Panc1 (cell line): Measurements from ENCODE around the gene SHANK1. TPM values are rescaled to one million over a fixed set of nuclear protein-coding genes. Genes with fewer than 3 reads are reported as not detected.
"Not testable (repeated sequence)": the region's sequence is repeated elsewhere in the genome, so short reads cannot be mapped to it uniquely, and the experiment has no call there.

Experiments used
- ATAC-seq: fragments of 200-7000 bp; cut with Tn5 transposase; 2 replicates; pipeline ENCODE4 v1.9.1; 2020; ENCODE audit warnings: mild to moderate bottlenecking, moderate library complexity
- BruUV-seq: library from RNA; stranded (reverse); fragments of 400-500 nt; replicated peaks from 2 replicates; lab custom pipeline; 2021; lab: Mats Ljungman, UMichigan
- CTCF ChIA-PET: fragments of 300-600 bp; sonication (Branson Sonifier 250); formaldehyde crosslinking; loops from one replicate; lab custom pipeline; 2022; ENCODE audit warnings: antibody characterized with exemption; lab: Charles Lee
- POLR2A ChIA-PET: fragments of 300-600 bp; sonication (Branson Sonifier 250); formaldehyde crosslinking; loops from one replicate; lab custom pipeline; 2022; ENCODE audit warnings: antibody characterized with exemption; lab: Charles Lee
- DNase-seq: peaks from one replicate; pipeline ENCODE4 v3.0.0-alpha.2; 2010; ENCODE audit warnings: low read depth, low spot score
- H3K27ac ChIP-seq: 2 replicates; pipeline ENCODE4 v1.5.1; 2011; ENCODE audit warnings: mild to moderate bottlenecking, low read length, inconsistent platforms
- H3K27me3 ChIP-seq: fragments of 200-500 bp; sonication (Bioruptor generic); 2 replicates; pipeline ENCODE4 v1.6.0; 2014; ENCODE audit warnings: low read length, inconsistent platforms; ENCODE audit not compliant: control insufficient read depth, insufficient read depth
- H3K36me3 ChIP-seq: fragments of 200-500 bp; sonication (Bioruptor generic); 2 replicates; pipeline ENCODE4 v1.5.1; 2014; ENCODE audit warnings: inconsistent platforms, mild to moderate bottlenecking, low read length, moderate library complexity; ENCODE audit not compliant: control insufficient read depth, insufficient read depth
- H3K4me1 ChIP-seq: 2 replicates; pipeline ENCODE4 v1.5.1; 2011; ENCODE audit warnings: inconsistent platforms, mild to moderate bottlenecking, low read length, moderate library complexity; ENCODE audit not compliant: control insufficient read depth, insufficient read depth
- H3K4me3 ChIP-seq, 2 experiments: 2 replicates each; pipeline ENCODE4 v1.5.1; 2011 to 2012; ENCODE audit warnings: low read depth in 2 of 2, low read length in 2 of 2, mild to moderate bottlenecking in 2 of 2, inconsistent platforms in 1 of 2, moderate library complexity in 1 of 2
- H3K9me3 ChIP-seq: fragments of 200-500 bp; sonication (Bioruptor generic); 2 replicates; pipeline ENCODE4 v1.5.1; 2014; ENCODE audit warnings: low read depth, mild to moderate bottlenecking, inconsistent platforms, low read length, moderate library complexity; ENCODE audit not compliant: control insufficient read depth, insufficient read depth
- POLR2AphosphoS5 ChIP-seq: IDR thresholded peaks from 2 replicates; pipeline ENCODE4 v1.6.1; 2012; ENCODE audit warnings: mild to moderate bottlenecking, low read depth, low read length, moderate library complexity
- SIN3A ChIP-seq: IDR thresholded peaks from 2 replicates; pipeline ENCODE4 v1.6.1; 2012; ENCODE audit warnings: low read depth, mild to moderate bottlenecking, low read length, moderate library complexity, borderline replicate concordance; ENCODE audit not compliant: insufficient read depth
- TCF7L2 ChIP-seq: IDR thresholded peaks from 2 replicates; pipeline ENCODE4 v1.6.1; 2011; ENCODE audit warnings: mild to moderate bottlenecking, low read depth, low read length, inconsistent platforms
- in situ Hi-C: cut with HindIII; loops from 2 replicates; pipeline ENCODE4 v1.10.0; 2016; ENCODE audit warnings: low sequenced_read_pairs, low pct_unique_long_range_greater_than_20kb
- intact Hi-C: fragments of 100-400 bp; cut with micrococcal nuclease; formaldehyde crosslinking; loops from one replicate; pipeline ENCODE4 v1.10.0; 2022; ENCODE audit not compliant: unreplicated experiment
- total RNA-seq: library from RNA; stranded (reverse); gene quantifications from one replicate; pipeline ENCODE4 v1.2.1, GENCODE V29; 2021; ENCODE audit not compliant: unreplicated experiment
- TF ChIP-seq, protein P1 (sequence below), 2 experiments: IDR thresholded peaks; 2 replicates each; pipeline ENCODE4 v1.6.1; 2011 to 2012; ENCODE audit warnings: low read depth in 2 of 2, control low read depth in 1 of 2, low read length in 1 of 2, mild to moderate bottlenecking in 1 of 2, moderate library complexity in 1 of 2; ENCODE audit not compliant: insufficient read depth in 1 of 2
- TF ChIP-seq, protein P2 (sequence below): fragments of 450-650 bp; IDR thresholded peaks from 2 replicates; pipeline ENCODE4 v1.5.1; 2017; ENCODE audit warnings: mild to moderate bottlenecking

Gene SHANK1
- total RNA-seq, 1 experiment from 2014 or later: not detected

DNA sequence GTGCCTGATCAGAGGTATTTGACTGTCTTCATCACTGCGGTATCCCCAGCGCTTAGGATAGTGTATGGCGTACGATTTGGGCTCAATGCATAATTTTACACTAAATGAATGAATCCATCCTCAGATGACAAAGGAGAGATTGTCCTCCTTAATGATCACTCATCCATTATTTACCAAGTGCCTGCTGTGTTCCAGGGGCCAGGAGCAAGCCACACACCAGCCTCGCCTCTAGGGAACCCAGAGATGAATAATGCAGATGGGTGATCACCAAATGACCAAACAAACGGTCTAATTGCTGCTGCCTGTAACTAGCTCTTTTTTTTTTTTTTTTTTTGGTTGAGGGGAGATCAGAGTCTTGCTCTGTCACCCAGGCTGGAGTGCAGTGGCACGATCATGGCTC, 44.8 kb upstream of the SHANK1 start:
- intact Hi-C loops: no loop called here
- TF ChIP-seq, protein P1, sequence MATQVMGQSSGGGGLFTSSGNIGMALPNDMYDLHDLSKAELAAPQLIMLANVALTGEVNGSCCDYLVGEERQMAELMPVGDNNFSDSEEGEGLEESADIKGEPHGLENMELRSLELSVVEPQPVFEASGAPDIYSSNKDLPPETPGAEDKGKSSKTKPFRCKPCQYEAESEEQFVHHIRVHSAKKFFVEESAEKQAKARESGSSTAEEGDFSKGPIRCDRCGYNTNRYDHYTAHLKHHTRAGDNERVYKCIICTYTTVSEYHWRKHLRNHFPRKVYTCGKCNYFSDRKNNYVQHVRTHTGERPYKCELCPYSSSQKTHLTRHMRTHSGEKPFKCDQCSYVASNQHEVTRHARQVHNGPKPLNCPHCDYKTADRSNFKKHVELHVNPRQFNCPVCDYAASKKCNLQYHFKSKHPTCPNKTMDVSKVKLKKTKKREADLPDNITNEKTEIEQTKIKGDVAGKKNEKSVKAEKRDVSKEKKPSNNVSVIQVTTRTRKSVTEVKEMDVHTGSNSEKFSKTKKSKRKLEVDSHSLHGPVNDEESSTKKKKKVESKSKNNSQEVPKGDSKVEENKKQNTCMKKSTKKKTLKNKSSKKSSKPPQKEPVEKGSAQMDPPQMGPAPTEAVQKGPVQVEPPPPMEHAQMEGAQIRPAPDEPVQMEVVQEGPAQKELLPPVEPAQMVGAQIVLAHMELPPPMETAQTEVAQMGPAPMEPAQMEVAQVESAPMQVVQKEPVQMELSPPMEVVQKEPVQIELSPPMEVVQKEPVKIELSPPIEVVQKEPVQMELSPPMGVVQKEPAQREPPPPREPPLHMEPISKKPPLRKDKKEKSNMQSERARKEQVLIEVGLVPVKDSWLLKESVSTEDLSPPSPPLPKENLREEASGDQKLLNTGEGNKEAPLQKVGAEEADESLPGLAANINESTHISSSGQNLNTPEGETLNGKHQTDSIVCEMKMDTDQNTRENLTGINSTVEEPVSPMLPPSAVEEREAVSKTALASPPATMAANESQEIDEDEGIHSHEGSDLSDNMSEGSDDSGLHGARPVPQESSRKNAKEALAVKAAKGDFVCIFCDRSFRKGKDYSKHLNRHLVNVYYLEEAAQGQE (IDR thresholded peaks at IDR 0.05; ENCODE audit: insufficient read depth in 1 of 2, low read depth in 2 of 2, low read length in 1 of 2): no peak
- TF ChIP-seq, protein P2, sequence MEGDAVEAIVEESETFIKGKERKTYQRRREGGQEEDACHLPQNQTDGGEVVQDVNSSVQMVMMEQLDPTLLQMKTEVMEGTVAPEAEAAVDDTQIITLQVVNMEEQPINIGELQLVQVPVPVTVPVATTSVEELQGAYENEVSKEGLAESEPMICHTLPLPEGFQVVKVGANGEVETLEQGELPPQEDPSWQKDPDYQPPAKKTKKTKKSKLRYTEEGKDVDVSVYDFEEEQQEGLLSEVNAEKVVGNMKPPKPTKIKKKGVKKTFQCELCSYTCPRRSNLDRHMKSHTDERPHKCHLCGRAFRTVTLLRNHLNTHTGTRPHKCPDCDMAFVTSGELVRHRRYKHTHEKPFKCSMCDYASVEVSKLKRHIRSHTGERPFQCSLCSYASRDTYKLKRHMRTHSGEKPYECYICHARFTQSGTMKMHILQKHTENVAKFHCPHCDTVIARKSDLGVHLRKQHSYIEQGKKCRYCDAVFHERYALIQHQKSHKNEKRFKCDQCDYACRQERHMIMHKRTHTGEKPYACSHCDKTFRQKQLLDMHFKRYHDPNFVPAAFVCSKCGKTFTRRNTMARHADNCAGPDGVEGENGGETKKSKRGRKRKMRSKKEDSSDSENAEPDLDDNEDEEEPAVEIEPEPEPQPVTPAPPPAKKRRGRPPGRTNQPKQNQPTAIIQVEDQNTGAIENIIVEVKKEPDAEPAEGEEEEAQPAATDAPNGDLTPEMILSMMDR: no peak
- TF ChIP-seq SIN3A (no peak), POLR2AphosphoS5 (no peak), TCF7L2 (no peak)
- no TSS peak for BruUV-seq
- POLR2A ChIA-PET: no interaction called here
- H3K36me3 ChIP-seq: no peaks in the 10 kb centered on the region
- in situ Hi-C loops: no loop called here
- no peaks in the 10 kb centered on the region for H3K27me3 ChIP-seq
- no peaks in the 10 kb centered on the region for H3K4me1 ChIP-seq
- H3K9me3 ChIP-seq: no peaks in the 10 kb centered on the region
- CTCF ChIA-PET: no interaction called here
- no peak overlapping the region for H3K27ac ChIP-seq
- H3K4me3 ChIP-seq: no peak overlapping the region
- DNase-seq (no peak), ATAC-seq (no peak)

DNA sequence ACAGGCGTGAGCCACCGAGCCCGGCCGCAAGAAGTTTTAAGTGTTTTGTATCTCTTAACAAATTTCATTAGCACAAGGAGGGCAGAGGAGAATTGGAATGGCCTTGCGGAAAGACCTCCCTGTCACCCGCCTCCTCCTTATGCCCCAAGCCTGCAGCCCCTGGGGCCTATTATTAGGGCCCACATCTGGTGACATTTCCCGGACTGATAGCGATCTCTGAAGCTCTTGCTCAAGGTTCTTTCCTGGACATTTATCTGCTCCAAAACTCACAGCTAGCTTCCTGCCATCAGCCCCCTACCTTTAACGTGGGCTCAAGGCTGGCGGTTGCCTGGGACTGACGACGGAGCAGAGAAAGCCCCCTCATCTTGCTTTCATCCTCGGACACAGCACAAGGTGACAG, 43.9 kb upstream of the SHANK1 start:
- in situ Hi-C loops, ATAC-seq, BruUV-seq, DNase-seq, POLR2A ChIA-PET, H3K4me1 ChIP-seq, H3K27me3 ChIP-seq, CTCF ChIA-PET, H3K4me3 ChIP-seq, H3K27ac ChIP-seq, H3K9me3 ChIP-seq, H3K36me3 ChIP-seq, intact Hi-C loops: not testable (repeated sequence)

DNA sequence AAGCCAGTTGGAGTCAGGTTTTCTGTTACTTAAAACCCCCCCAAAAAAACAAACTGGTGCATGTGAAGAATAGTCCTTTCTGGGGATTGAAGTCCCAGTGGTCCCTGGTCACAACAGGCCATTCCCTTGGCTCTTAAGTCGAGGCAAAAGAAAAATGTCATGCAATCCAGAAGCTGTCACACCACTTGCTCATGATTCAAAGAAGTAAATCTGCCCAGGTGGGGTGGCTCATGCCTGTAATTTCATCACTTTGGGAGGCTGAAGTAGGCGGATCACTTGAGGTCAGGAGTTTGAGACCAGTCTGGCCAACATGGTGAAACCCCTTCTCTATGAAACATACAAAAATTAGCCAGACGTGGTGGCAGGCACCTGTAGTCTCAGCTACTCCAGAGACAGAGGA, 41.9 kb upstream of the SHANK1 start:
- ATAC-seq, H3K4me3 ChIP-seq, H3K27ac ChIP-seq, in situ Hi-C loops, H3K36me3 ChIP-seq, H3K27me3 ChIP-seq, POLR2A ChIA-PET, BruUV-seq, CTCF ChIA-PET, H3K4me1 ChIP-seq, intact Hi-C loops, DNase-seq, H3K9me3 ChIP-seq: not testable (repeated sequence)
